ENCODE results near the gene EPB41L2.

The EPB41L2 gene

DNA sequence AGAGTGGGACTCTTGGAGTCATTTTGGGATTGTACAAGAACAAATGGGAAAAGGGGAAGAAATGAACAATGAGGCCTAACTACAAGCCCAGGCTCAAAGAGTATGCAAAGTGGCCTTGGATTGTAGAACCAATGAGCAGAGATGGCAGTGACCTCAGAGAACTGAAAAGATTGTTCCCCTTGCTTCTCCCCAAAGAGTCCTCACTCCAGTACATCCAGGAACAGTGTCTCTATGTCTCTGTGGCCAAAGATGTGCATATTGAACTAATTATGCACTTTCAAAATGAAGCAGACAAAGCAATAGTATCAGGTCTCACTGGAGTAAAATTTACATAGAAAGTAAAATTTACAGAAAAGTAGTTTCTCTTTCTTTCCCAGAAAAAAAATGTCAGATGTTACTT is 154.9 kb downstream of the EPB41L2 start:
- POLR2A ChIA-PET = no interaction called here

DNA sequence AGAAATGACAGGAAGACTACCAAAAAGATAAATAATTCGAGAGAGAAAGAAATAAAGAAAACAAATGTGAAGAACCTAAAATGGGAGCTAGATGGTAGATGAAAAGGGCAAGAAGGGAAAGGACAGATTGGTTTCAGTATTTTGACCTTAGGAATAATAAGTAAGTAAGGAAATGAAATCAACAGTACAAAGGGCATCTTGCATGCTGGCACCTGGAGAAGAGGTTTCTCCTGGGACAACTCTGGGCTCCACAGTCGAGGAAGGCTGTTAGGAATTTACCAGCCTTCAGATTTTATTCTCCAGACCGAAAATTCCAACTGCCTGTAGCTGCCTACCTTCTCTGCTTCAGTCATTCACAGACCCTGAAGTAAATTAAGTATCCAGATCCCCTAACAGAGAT is 155.4 kb downstream of the EPB41L2 start:
- no peak for DNase-seq (ENCODE audit: extremely low spot score)
- TF ChIP-seq, protein P1, sequence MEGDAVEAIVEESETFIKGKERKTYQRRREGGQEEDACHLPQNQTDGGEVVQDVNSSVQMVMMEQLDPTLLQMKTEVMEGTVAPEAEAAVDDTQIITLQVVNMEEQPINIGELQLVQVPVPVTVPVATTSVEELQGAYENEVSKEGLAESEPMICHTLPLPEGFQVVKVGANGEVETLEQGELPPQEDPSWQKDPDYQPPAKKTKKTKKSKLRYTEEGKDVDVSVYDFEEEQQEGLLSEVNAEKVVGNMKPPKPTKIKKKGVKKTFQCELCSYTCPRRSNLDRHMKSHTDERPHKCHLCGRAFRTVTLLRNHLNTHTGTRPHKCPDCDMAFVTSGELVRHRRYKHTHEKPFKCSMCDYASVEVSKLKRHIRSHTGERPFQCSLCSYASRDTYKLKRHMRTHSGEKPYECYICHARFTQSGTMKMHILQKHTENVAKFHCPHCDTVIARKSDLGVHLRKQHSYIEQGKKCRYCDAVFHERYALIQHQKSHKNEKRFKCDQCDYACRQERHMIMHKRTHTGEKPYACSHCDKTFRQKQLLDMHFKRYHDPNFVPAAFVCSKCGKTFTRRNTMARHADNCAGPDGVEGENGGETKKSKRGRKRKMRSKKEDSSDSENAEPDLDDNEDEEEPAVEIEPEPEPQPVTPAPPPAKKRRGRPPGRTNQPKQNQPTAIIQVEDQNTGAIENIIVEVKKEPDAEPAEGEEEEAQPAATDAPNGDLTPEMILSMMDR (IDR thresholded peaks at IDR 0.05; ENCODE audit: control extremely low read depth, extremely low read depth, low read depth, missing control alignments) = no peak
- CTCF ChIA-PET = interaction anchor here (1.9 to 2.1 kb wide), 2 partner anchors 14 to 22 kb away, joined by 8 to 10 read pairs; no protein-coding TSS in a partner anchor
- POLR2A ChIA-PET = no interaction called here

More for the DNA sequence above, 154.9 kb downstream of the EPB41L2 start:
- DNase-seq (ENCODE audit: extremely low spot score) = no peak
- CTCF ChIA-PET = no interaction called here
- TF ChIP-seq, protein P1 (IDR thresholded peaks at IDR 0.05; ENCODE audit: control extremely low read depth, extremely low read depth, low read depth, missing control alignments) = no peak

GRCh38 chr6:130906736-130907381 is 156.2 kb downstream of the EPB41L2 start:
- TF ChIP-seq, protein P1 (IDR thresholded peaks at IDR 0.05; ENCODE audit: control extremely low read depth, extremely low read depth, low read depth, missing control alignments) = no peak
- DNase-seq (ENCODE audit: extremely low spot score) = no peak
- ChIA-PET POLR2A (no interaction called here), CTCF (interaction anchor here (1.9 to 2.1 kb wide), 2 partner anchors 15 to 21 kb away, joined by 8 to 10 read pairs; no protein-coding TSS in a partner anchor)

GRCh38 chr6:130903602-130904001 is 159.4 kb downstream of the EPB41L2 start:
- ChIA-PET POLR2A (no interaction called here), CTCF (interaction anchor here (1.2 to 1.5 kb wide), 4 partner anchors 11 to 33 kb away, joined by 3 to 6 read pairs (median 4); no protein-coding TSS in a partner anchor)
- no peak for DNase-seq (ENCODE audit: extremely low spot score)
- TF ChIP-seq, protein P1 (IDR thresholded peaks at IDR 0.05; ENCODE audit: control extremely low read depth, extremely low read depth, low read depth, missing control alignments) = no peak

DNA sequence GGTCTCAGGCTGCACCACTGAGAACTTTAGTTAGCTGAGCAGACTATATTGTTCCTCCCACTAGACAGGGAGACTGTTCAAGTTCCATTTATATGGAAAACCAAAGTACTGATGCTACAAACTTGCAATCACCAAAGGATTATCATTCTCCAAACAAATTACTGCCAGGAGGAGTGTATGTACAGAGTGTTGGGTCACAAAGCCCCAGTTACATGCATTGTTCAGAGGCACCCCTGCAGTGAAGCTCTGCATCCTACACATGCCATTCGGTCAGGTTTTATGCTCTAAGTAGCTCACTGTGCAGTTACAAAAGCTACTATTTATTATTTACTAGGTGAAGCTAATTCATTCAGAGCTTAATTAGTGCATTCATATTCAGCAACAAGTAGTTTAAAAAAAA is 160.0 kb downstream of the EPB41L2 start:
- DNase-seq (ENCODE audit: extremely low spot score) = no peak
- TF ChIP-seq, protein P1 (IDR thresholded peaks at IDR 0.05; ENCODE audit: control extremely low read depth, extremely low read depth, low read depth, missing control alignments) = no peak
- CTCF ChIA-PET = interaction anchor here (1.3 to 1.5 kb wide), 3 partner anchors 11 to 32 kb away, joined by 3 to 6 read pairs (median 4); no protein-coding TSS in a partner anchor
- POLR2A ChIA-PET = no interaction called here

DNA sequence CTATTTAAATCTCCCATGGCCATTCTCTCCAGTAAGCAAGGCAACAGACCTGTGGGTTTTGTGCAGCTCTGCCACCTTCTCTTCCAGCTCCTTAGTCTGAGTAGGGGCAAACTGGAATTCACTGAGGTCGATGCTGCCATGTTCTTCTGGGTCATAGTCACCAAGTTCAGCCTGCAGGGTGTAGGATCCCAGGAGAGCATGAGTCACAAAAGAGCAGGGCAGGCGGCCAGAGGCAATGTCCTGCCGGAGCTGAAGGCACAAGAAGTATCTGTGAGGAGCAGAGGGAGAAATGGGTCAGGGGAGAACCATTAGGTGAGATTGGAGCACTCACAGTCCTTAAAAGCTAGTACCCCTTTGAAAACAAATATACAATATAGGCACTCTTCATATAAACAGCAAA is 162.1 kb downstream of the EPB41L2 start:
- POLR2A ChIA-PET = no interaction called here
- CTCF ChIA-PET = interaction anchor here (1.2 to 3.9 kb wide), 3 partner anchors 9 to 22 kb away, joined by 3 to 17 read pairs (median 6); no protein-coding TSS in a partner anchor
- TF ChIP-seq, protein P1 (IDR thresholded peaks at IDR 0.05; ENCODE audit: control extremely low read depth, extremely low read depth, low read depth, missing control alignments) = no peak
- no peak for DNase-seq (ENCODE audit: extremely low spot score)

All from GM10248 (cell line).